ENCODE results near the gene SLC47A1.

Gene SLC47A1

GRCh38 chr17:19561697-19562318 lies 28.2 kb downstream of the SLC47A1 start:
- no peak for TF ChIP-seq CTCF (IDR thresholded peaks at IDR 0.05; ENCODE audit: low read depth, low read length, missing control alignments)
- Histone ChIP-seq H3K27me3 (replicated peaks) (no peaks in the 10 kb centered on the region), H3K27ac (no peak overlapping the region), H3K36me3 (replicated peaks) (no peaks in the 10 kb centered on the region), H3K4me3 (ENCODE audit: low read depth, low read length) (no peak overlapping the region)
- in situ Hi-C loops (cut with HindIII; ENCODE audit: low pct_ligation_motif_present, low sequenced_read_pairs): no loop called here
- no peak for DNase-seq

DNA sequence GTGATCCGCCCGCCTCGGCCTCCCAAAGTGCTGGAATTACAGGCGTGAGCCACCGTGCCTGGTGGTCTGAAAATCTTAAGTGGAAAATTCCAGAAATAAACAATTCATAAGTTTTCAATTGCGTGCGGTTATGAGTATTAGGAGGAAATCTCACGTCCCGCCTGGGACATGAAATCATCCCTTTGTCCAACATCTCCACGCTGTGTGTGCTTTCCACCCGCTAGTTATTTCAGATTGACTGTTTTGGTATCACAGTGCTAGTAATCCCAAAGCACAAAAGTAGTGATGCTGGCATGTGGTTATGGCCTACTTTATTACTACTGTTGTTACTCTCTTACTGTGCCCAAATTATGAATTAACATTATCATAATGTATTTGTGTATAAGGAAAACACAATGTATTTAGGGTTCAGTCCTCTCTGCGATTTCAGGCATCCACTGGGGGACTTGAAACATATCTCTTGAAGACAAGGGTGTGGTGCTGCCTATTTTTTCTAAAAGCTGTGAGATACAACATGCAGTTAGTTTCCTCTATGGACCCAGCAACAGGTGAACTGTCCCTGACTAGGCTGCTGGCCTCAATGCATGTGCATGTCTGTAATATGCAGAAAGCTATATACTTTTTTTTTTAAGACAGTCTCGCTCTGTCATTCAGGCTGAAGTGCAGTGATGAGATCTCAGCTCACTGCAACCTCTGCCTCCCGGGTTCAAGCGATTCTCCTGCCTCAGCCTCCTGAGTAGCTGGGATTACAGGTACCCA lies 32.3 kb downstream of the SLC47A1 start:
- H3K27ac ChIP-seq: no peak overlapping the region
- no peaks in the 10 kb centered on the region for H3K36me3 ChIP-seq (replicated peaks)
- in situ Hi-C loops (cut with HindIII; ENCODE audit: low pct_ligation_motif_present, low sequenced_read_pairs): no loop called here
- H3K4me3 ChIP-seq (ENCODE audit: low read depth, low read length): no peak overlapping the region
- TF ChIP-seq CTCF (IDR thresholded peaks at IDR 0.05; ENCODE audit: low read depth, low read length, missing control alignments): no peak
- peaks cover 2% of the 10 kb centered on the region for H3K27me3 ChIP-seq (replicated peaks)
- no peak for DNase-seq

DNA sequence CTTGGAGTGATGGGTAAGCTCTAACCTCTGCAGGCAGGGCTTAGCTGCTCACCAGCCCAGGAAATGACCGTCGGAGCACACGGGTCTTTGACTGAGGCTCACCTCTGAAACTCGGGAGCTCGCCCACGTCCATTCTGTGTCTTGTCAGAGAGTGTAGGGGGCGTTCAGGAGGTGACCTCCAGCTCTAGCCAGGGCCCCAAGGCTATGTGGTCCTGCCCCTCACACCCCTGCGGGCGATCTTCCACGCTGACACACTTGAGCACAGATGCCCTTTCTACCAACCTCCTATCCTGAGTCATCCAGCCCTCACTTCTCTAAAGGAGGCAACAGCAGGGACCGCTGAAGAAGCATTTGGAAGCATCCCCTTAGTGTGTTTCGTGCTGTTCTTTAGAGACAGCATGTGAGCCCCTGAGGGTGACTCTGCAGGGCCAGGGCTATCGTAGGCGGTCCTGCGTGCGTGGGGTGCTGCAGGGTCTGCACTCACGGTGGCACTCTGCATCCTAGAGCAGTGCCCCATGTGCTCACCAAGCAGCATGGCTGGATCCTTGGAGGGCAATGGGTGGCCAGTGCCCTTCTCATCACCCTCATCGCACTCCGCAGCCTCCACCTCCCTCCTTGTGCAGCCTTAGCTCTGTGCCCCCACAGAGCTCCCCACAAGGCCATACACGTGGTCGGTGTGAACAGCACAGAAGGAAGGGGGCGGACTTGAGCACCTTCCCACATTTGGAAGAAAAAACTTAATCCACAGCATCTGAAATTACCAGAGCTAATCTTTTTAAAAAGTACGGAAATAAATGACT lies 33.8 kb downstream of the SLC47A1 start:
- no peak overlapping the region for H3K4me3 ChIP-seq (ENCODE audit: low read depth, low read length)
- H3K36me3 ChIP-seq (replicated peaks): no peaks in the 10 kb centered on the region
- no peak overlapping the region for H3K27ac ChIP-seq
- no peak for DNase-seq
- peaks cover 2% of the 10 kb centered on the region for H3K27me3 ChIP-seq (replicated peaks)
- no peak for TF ChIP-seq CTCF (IDR thresholded peaks at IDR 0.05; ENCODE audit: low read depth, low read length, missing control alignments)
- in situ Hi-C loops (cut with HindIII; ENCODE audit: low pct_ligation_motif_present, low sequenced_read_pairs): no loop called here

DNA sequence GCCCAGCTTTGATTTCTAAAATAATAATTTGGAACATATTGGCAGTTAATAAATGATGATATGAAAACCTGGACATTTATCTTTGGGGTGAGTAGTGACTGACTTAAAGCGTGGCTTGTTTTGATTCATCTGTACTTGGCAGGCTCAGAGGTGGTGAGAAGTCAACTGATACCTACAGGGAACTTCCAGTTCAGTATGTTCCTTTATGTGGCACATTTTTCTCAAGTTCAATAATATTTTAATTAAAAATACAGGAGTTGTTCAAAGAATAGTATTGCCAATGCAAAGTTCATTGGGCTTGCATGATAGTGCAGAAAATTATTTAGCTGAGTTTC lies 34.3 kb downstream of the SLC47A1 start:
- no peak overlapping the region for H3K4me3 ChIP-seq (ENCODE audit: low read depth, low read length)
- no peak for TF ChIP-seq CTCF (IDR thresholded peaks at IDR 0.05; ENCODE audit: low read depth, low read length, missing control alignments)
- no peak overlapping the region for H3K27ac ChIP-seq
- no peak for DNase-seq
- H3K36me3 ChIP-seq (replicated peaks): no peaks in the 10 kb centered on the region
- peaks cover 2% of the 10 kb centered on the region for H3K27me3 ChIP-seq (replicated peaks)
- in situ Hi-C loops (cut with HindIII; ENCODE audit: low pct_ligation_motif_present, low sequenced_read_pairs): no loop called here

- TF ChIP-seq CTCF (IDR thresholded peaks at IDR 0.05; ENCODE audit: low read depth, low read length, missing control alignments): no peak
- Histone ChIP-seq H3K4me3 (ENCODE audit: low read depth, low read length) (no peak overlapping the region), H3K36me3 (replicated peaks) (no peaks in the 10 kb centered on the region), H3K27me3 (replicated peaks) (peaks cover 2% of the 10 kb centered on the region), H3K27ac (no peak overlapping the region)
- in situ Hi-C loops (cut with HindIII; ENCODE audit: low pct_ligation_motif_present, low sequenced_read_pairs): no loop called here
- DNase-seq: no peak
Measured at GRCh38 chr17:19569785-19570543, 36.3 kb downstream of the SLC47A1 start.

Data from brain microvascular endothelial cell (primary cell).